HepG2 (cell line): Measurements from ENCODE around the gene PPP1R9A. TPM values are rescaled to one million over a fixed set of nuclear protein-coding genes. Genes with fewer than 3 reads are reported as not detected.
A peak's percentile ranks its signal among the peaks of the same experiment; 100 is the strongest.

Experiments
- ERF ChIP-seq: IDR thresholded peaks from 2 replicates; pipeline ENCODE4 v1.6.1; 2018; ENCODE audit warnings: missing biosample characterization, missing genetic modification reagents
- FOSL1 ChIP-seq: sonication (generic); formaldehyde crosslinking; IDR thresholded peaks from 2 replicates; pipeline ENCODE4 v1.9.0; 2021; ENCODE audit warnings: missing genetic modification reagents, borderline replicate concordance
- RAD21 ChIP-seq: fragments of 450-650 bp; formaldehyde crosslinking; IDR thresholded peaks from 2 replicates; pipeline ENCODE4 v1.5.0; 2020; ENCODE audit warnings: mild to moderate bottlenecking
- RFX1 ChIP-seq: fragments of 450-650 bp; IDR thresholded peaks from 2 replicates; pipeline ENCODE4 v1.6.1; 2017
- SIN3B ChIP-seq: fragments of 150-350 bp; IDR thresholded peaks from 2 replicates; pipeline ENCODE4 v1.6.1; 2014; ENCODE audit warnings: low read length
- SOX5 ChIP-seq: IDR thresholded peaks from 2 replicates; pipeline ENCODE4 v1.6.1; 2016; ENCODE audit warnings: borderline replicate concordance
- SOX6 ChIP-seq, 2 experiments: fragments of 450-650 bp in 1 of 2; sonication (generic) in 1 of 2; formaldehyde crosslinking in 1 of 2; IDR thresholded peaks; 2 replicates each; pipeline versions ENCODE4 v1.4.0 to v1.6.1; 2017 to 2020; ENCODE audit warnings: antibody characterized with exemption in 1 of 2, mild to moderate bottlenecking in 1 of 2, missing genetic modification reagents in 1 of 2
- ZFP37 ChIP-seq: sonication (generic); formaldehyde crosslinking; IDR thresholded peaks from 2 replicates; pipeline ENCODE4 v1.4.0; 2020; ENCODE audit warnings: missing genetic modification reagents, borderline replicate concordance
- ZNF225 ChIP-seq: sonication (generic); formaldehyde crosslinking; IDR thresholded peaks from 2 replicates; pipeline ENCODE4 v1.4.0; 2020; ENCODE audit warnings: mild to moderate bottlenecking, missing genetic modification reagents
- ZNF501 ChIP-seq: sonication (generic); formaldehyde crosslinking; IDR thresholded peaks from 2 replicates; pipeline ENCODE4 v1.5.1; 2020; ENCODE audit warnings: mild to moderate bottlenecking, moderate library complexity, missing genetic modification reagents
- ZNF83 ChIP-seq: sonication (generic); formaldehyde crosslinking; IDR thresholded peaks from 2 replicates; pipeline ENCODE4 v1.4.0; 2020; ENCODE audit warnings: missing genetic modification reagents, mild to moderate bottlenecking, borderline replicate concordance
- ZSCAN20 ChIP-seq: sonication (generic); formaldehyde crosslinking; IDR thresholded peaks from 2 replicates; pipeline ENCODE4 v1.4.0; 2020; ENCODE audit warnings: missing genetic modification reagents, mild to moderate bottlenecking, borderline replicate concordance
- polyA plus RNA-seq, 8 experiments: library from polyadenylated mRNA; depleted of rRNA in 3 of 8; stranded (reverse) in 7 of 8; unstranded in 1 of 8; fragments of >200 nt; fragmentation: Illumina TruSeq in 4 of 8; extraction: Trizol in 4 of 8; gene quantifications; 2 replicates each; pipeline versions ENCODE4 v1.2.1 to v1.2.3, GENCODE V29; 2011 to 2016; ENCODE audit warnings: low read depth in 4 of 8, missing spikeins in 1 of 8, mixed read lengths in 1 of 8; ENCODE audit not compliant: insufficient read depth in 1 of 8
- total RNA-seq, 5 experiments: library from RNA; depleted of rRNA; stranded (reverse); fragments of >200 nt; fragmentation: Illumina TruSeq; extraction: Trizol; gene quantifications; 2 replicates each; pipeline ENCODE4 v1.2.3, GENCODE V29; 2016; ENCODE audit warnings: low read depth in 1 of 5
- TF ChIP-seq, protein P1 (sequence below): sonication (generic); formaldehyde crosslinking; IDR thresholded peaks from 2 replicates; pipeline ENCODE4 v1.4.0; 2020; ENCODE audit warnings: missing genetic modification reagents
- TF ChIP-seq, protein P2 (sequence below): sonication (generic); formaldehyde crosslinking; IDR thresholded peaks from 2 replicates; pipeline ENCODE4 v1.8.1; 2023; ENCODE audit warnings: mild to moderate bottlenecking, inconsistent platforms, moderate library complexity, missing genetic modification reagents, borderline replicate concordance
- TF ChIP-seq, protein P3 (sequence below): sonication (generic); formaldehyde crosslinking; conservative IDR thresholded peaks from 2 replicates; pipeline ENCODE4 v1.8.1; 2023; ENCODE audit warnings: missing genetic modification reagents
- TF ChIP-seq, protein P4 (sequence below): IDR thresholded peaks from 2 replicates; pipeline ENCODE4 v1.6.1; 2012; ENCODE audit warnings: inconsistent platforms
- TF ChIP-seq, protein P5 (sequence below): sonication (generic); formaldehyde crosslinking; IDR thresholded peaks from 2 replicates; pipeline ENCODE4 v1.4.0; 2020; ENCODE audit warnings: mild to moderate bottlenecking, missing genetic modification reagents
- TF ChIP-seq, protein P6 (sequence below): sonication (generic); formaldehyde crosslinking; IDR thresholded peaks from 2 replicates; pipeline ENCODE4 v1.9.0; 2021; ENCODE audit warnings: missing genetic modification reagents, borderline replicate concordance

PPP1R9A gene
- total and polyA plus RNA-seq, 2 of the 13 experiments (the other 11 are each of a cell fraction or from before 2014, with no cell fraction given) = 11.4 to 31.9 TPM

DNA sequence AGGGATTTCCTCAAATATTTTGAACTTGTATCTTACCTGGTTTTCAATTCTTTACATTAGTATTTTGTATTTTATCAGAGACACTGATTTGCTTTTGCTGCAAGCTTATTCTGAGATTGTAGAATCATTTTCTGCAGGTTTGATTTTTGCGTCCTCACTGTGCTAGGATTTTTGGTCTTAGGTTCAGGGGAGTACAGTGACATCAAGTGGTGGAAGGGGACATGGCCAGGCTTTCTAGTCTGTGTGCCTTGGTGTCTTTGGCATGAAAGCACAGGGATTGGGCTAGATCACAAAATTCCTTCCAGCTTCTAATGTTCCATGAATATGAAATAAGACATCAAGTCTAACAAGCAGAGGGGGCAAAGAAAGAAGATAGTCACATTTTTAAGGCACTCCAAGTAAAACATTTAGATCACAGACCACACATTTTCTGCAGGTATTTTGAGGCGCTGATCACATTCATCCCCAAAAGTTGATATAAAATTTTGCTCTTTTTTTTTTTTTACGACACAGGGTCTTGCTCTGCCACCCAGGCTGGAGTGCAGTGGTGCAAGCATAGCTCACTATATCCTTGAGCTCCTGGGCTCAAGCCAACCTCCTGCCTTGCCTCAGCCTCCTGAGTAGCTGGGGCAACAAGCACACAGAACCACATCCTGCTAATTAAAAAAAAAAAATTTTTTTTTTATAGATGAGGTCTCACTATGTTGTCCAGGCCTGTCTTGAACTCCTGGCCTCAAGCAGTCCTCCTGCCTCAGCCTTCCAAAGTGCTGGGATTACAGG, 292.6 kb downstream of the PPP1R9A start (continued):
- TF ChIP-seq, protein P1, sequence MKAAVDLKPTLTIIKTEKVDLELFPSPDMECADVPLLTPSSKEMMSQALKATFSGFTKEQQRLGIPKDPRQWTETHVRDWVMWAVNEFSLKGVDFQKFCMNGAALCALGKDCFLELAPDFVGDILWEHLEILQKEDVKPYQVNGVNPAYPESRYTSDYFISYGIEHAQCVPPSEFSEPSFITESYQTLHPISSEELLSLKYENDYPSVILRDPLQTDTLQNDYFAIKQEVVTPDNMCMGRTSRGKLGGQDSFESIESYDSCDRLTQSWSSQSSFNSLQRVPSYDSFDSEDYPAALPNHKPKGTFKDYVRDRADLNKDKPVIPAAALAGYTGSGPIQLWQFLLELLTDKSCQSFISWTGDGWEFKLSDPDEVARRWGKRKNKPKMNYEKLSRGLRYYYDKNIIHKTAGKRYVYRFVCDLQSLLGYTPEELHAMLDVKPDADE = no peak
- TF ChIP-seq, protein P2, sequence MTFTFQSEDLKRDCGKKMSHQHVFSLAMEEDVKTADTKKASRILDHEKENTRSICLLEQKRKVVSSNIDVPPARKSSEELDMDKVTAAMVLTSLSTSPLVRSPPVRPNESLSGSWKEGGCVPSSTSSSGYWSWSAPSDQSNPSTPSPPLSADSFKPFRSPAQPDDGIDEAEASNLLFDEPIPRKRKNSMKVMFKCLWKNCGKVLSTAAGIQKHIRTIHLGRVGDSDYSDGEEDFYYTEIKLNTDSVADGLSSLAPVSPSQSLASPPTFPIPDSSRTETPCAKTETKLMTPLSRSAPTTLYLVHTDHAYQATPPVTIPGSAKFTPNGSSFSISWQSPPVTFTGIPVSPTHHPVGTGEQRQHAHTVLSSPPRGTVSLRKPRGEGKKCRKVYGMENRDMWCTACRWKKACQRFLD = no peak
- TF ChIP-seq SOX6 (IDR thresholded peaks at IDR 0.05) (no peak), SOX6 (CRISPR knock-in tag; IDR thresholded peaks at IDR 0.05) (no peak), SOX5 (CRISPR knock-in tag) (no peak), ZNF225 (CRISPR knock-in tag) (no peak), RAD21 (CRISPR knock-in tag) (peak; percentile 49; the same call in 1 of the 2 replicates), ZNF501 (CRISPR knock-in tag) (no peak), ZSCAN20 (CRISPR knock-in tag) (no peak), ERF (CRISPR knock-in tag) (no peak), ZFP37 (CRISPR knock-in tag) (no peak), FOSL1 (CRISPR knock-in tag) (no peak), SIN3B (no peak), ZNF83 (CRISPR knock-in tag) (no peak), RFX1 (no peak)
- TF ChIP-seq, protein P3, sequence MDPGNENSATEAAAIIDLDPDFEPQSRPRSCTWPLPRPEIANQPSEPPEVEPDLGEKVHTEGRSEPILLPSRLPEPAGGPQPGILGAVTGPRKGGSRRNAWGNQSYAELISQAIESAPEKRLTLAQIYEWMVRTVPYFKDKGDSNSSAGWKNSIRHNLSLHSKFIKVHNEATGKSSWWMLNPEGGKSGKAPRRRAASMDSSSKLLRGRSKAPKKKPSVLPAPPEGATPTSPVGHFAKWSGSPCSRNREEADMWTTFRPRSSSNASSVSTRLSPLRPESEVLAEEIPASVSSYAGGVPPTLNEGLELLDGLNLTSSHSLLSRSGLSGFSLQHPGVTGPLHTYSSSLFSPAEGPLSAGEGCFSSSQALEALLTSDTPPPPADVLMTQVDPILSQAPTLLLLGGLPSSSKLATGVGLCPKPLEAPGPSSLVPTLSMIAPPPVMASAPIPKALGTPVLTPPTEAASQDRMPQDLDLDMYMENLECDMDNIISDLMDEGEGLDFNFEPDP (CRISPR knock-in tag) = no peak
- TF ChIP-seq, protein P4, sequence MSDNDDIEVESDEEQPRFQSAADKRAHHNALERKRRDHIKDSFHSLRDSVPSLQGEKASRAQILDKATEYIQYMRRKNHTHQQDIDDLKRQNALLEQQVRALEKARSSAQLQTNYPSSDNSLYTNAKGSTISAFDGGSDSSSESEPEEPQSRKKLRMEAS = no peak
- TF ChIP-seq, protein P5, sequence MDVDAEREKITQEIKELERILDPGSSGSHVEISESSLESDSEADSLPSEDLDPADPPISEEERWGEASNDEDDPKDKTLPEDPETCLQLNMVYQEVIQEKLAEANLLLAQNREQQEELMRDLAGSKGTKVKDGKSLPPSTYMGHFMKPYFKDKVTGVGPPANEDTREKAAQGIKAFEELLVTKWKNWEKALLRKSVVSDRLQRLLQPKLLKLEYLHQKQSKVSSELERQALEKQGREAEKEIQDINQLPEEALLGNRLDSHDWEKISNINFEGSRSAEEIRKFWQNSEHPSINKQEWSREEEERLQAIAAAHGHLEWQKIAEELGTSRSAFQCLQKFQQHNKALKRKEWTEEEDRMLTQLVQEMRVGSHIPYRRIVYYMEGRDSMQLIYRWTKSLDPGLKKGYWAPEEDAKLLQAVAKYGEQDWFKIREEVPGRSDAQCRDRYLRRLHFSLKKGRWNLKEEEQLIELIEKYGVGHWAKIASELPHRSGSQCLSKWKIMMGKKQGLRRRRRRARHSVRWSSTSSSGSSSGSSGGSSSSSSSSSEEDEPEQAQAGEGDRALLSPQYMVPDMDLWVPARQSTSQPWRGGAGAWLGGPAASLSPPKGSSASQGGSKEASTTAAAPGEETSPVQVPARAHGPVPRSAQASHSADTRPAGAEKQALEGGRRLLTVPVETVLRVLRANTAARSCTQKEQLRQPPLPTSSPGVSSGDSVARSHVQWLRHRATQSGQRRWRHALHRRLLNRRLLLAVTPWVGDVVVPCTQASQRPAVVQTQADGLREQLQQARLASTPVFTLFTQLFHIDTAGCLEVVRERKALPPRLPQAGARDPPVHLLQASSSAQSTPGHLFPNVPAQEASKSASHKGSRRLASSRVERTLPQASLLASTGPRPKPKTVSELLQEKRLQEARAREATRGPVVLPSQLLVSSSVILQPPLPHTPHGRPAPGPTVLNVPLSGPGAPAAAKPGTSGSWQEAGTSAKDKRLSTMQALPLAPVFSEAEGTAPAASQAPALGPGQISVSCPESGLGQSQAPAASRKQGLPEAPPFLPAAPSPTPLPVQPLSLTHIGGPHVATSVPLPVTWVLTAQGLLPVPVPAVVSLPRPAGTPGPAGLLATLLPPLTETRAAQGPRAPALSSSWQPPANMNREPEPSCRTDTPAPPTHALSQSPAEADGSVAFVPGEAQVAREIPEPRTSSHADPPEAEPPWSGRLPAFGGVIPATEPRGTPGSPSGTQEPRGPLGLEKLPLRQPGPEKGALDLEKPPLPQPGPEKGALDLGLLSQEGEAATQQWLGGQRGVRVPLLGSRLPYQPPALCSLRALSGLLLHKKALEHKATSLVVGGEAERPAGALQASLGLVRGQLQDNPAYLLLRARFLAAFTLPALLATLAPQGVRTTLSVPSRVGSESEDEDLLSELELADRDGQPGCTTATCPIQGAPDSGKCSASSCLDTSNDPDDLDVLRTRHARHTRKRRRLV (CRISPR knock-in tag) = no peak
- TF ChIP-seq, protein P6, sequence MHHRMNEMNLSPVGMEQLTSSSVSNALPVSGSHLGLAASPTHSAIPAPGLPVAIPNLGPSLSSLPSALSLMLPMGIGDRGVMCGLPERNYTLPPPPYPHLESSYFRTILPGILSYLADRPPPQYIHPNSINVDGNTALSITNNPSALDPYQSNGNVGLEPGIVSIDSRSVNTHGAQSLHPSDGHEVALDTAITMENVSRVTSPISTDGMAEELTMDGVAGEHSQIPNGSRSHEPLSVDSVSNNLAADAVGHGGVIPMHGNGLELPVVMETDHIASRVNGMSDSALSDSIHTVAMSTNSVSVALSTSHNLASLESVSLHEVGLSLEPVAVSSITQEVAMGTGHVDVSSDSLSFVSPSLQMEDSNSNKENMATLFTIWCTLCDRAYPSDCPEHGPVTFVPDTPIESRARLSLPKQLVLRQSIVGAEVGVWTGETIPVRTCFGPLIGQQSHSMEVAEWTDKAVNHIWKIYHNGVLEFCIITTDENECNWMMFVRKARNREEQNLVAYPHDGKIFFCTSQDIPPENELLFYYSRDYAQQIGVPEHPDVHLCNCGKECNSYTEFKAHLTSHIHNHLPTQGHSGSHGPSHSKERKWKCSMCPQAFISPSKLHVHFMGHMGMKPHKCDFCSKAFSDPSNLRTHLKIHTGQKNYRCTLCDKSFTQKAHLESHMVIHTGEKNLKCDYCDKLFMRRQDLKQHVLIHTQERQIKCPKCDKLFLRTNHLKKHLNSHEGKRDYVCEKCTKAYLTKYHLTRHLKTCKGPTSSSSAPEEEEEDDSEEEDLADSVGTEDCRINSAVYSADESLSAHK (CRISPR knock-in tag) = no peak
